ENCODE results near the gene ALDH1L1. TPM values are rescaled to one million over a fixed set of nuclear protein-coding genes. Genes with fewer than 3 reads are reported as not detected.

The ALDH1L1 gene
- total and polyA plus RNA-seq, 9 of the 15 experiments (the other 6 are each of a cell fraction or from before 2014, with no cell fraction given) = 0.06 to 1.9 (median 0.57) TPM; not detected in 1

DNA sequence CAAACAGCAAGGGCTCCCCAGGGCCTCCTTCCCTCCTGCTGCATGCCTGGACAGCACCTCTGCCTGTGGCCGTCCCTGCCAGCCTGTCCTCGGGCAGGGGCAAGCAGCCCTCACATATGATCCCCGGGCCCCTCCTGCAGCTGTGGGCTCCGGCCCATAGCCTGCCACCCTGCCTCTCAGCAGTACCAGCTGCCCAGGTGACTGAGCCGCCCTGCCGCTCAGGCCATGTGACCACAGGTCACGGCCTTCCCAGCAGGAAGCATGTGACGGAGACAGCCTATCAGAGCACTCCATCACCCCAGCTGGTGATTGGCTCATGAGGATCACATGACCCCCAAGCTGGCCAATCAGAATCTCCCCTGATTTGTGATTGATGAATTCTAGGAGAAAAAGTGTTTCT, 23.9 kb downstream of the ALDH1L1 start (continued):
- TF ChIP-seq ZKSCAN3 (CRISPR knock-in tag; IDR thresholded peaks at IDR 0.05) (no peak), CEBPB (tag; IDR thresholded peaks at IDR 0.05) (no peak), RAD51 (IDR thresholded peaks at IDR 0.05; ENCODE audit: borderline replicate concordance, low read depth) (peak; percentile 95), ARNT (IDR thresholded peaks at IDR 0.05) (no peak), PML (IDR thresholded peaks at IDR 0.05; ENCODE audit: low read length) (no peak), POLR2A (conservative IDR thresholded peaks at IDR 0.05) (no peak), MEIS2 (IDR thresholded peaks at IDR 0.05; ENCODE audit: partially characterized antibody) (no peak), POLR2H (tag; IDR thresholded peaks at IDR 0.05; ENCODE audit: low read depth) (no peak), TAF9B (IDR thresholded peaks at IDR 0.05; ENCODE audit: partially characterized antibody) (no peak), TCFL5 (CRISPR knock-in tag; conservative IDR thresholded peaks at IDR 0.05) (no peak), PCBP1 (IDR thresholded peaks at IDR 0.05; ENCODE audit: low read depth, low read length, poor library complexity, severe bottlenecking) (no peak)
- TF ChIP-seq, protein P1, sequence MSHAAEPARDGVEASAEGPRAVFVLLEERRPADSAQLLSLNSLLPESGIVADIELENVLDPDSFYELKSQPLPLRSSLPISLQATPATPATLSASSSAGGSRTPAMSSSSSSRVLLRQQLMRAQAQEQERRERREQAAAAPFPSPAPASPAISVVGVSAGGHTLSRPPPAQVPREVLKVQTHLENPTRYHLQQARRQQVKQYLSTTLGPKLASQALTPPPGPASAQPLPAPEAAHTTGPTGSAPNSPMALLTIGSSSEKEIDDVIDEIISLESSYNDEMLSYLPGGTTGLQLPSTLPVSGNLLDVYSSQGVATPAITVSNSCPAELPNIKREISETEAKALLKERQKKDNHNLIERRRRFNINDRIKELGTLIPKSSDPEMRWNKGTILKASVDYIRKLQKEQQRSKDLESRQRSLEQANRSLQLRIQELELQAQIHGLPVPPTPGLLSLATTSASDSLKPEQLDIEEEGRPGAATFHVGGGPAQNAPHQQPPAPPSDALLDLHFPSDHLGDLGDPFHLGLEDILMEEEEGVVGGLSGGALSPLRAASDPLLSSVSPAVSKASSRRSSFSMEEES (CRISPR knock-in tag; IDR thresholded peaks at IDR 0.05) = peak; percentile 77

DNA sequence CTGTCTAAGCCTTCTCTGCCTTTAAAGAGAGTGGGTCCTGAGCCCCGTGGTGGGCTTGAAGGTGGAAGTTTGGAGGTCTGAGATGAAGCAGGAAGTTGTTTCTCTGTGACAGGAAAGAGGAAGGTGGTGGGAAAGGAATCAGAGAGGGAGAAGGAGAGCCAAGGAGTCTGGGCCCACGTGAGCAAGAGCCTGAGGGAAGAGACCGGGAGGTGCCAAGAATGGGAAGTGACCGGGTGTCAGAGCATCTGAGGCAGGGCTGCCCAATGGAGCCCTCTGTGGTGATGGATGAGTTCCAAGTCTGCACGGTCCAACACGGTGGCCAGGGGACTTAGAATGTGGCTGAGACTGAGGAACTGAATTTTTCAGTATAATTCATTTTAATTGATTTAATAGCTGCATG, 24.6 kb downstream of the ALDH1L1 start:
- Histone ChIP-seq H3K4me3 (no peak overlapping the region), H2AFZ (ENCODE audit: low read depth, low read length) (0 out of 2 replicates have a peak overlapping the region, but pooled peaks have one; percentile 19), H3K4me1 (replicated peaks in 1 of 2; ENCODE audit: control insufficient read depth in 2 of 2, insufficient read depth in 2 of 2, low read length in 2 of 2) (peaks cover 0 to 5% of the 10 kb centered on the region in 2 experiments; a peak in 2 of 5 replicates), H3K79me2 (ENCODE audit: control insufficient read depth, insufficient read depth, low read length) (no peaks in the 10 kb centered on the region), H3K9ac (ENCODE audit: insufficient read depth in 1 of 2, low read depth in 2 of 2, low read length in 2 of 2) (no peak overlapping the region), H3K27ac (ENCODE audit: extremely low read depth, low read depth, low read length) (no peak overlapping the region), H3K4me2 (ENCODE audit: insufficient read depth, low read length) (no peak overlapping the region), H4K20me1 (replicated peaks; ENCODE audit: control insufficient read depth, insufficient read depth, low read length) (no peaks in the 10 kb centered on the region), H3K27me3 (ENCODE audit: control insufficient read depth in 2 of 2, insufficient read depth in 2 of 2, low read length in 2 of 2) (no peaks in the 10 kb centered on the region; a peak in 2 of 5 replicates), H3K36me3 (ENCODE audit: control insufficient read depth, insufficient read depth, low read length) (no peaks in the 10 kb centered on the region), H3K9me3 (replicated peaks; ENCODE audit: control insufficient read depth, insufficient read depth, low read depth, low read length) (no peaks in the 10 kb centered on the region), H3K9me1 (ENCODE audit: control insufficient read depth, insufficient read depth, low read length) (no peaks in the 10 kb centered on the region)
- TF ChIP-seq RBM39 (optimal IDR thresholded peaks at IDR 0.05; ENCODE audit: low read depth, low read length) (no peak), ZNF77 (CRISPR knock-in tag; IDR thresholded peaks at IDR 0.05) (no peak), ZNF583 (CRISPR knock-in tag; IDR thresholded peaks at IDR 0.05) (no peak)
- no peak for FAIRE-seq
- ATAC-seq = no peak
- no TSS peak for BruUV-seq (replicated peaks)
- in situ Hi-C loops (cut with MboI) = loop anchor here (10.0 kb wide), 1 partner anchor 1021 kb away; no protein-coding TSS in a partner anchor
- ChIA-PET POLR2A (no interaction called here), CTCF (ENCODE audit: low intra/inter-chr PET ratio) (no interaction called here)
- no peak for DNase-seq (ENCODE audit: extremely low read depth in 1 of 4, low spot score in 3 of 4)
- WGBS (ENCODE audit: insufficient coverage, low coverage, missing lambda C conversion rate) = 10% methylated on average over 5 of the region's 6 CpGs
- intact Hi-C loops (cut with micrococcal nuclease) = no loop called here
